Right lobe of liver (tissue), 6 donors: ENCODE data around the gene SIK3. TPM values are rescaled to one million over a fixed set of nuclear protein-coding genes. Genes with fewer than 3 reads are reported as not detected.
A peak's percentile ranks its signal among the peaks of the same experiment; 100 is the strongest.

Experiments used
- ATAC-seq, 4 donors: fragments of 200-7000 bp; cut with Tn5 transposase; one replicate each; pipeline ENCODE4 v1.9.1; 2020; ENCODE audit warnings: mild to moderate bottlenecking in 4 of 4, moderate library complexity in 4 of 4
- DNase-seq, 3 donors: peaks; one replicate each; pipeline ENCODE4 v3.0.0-alpha.2; 2020
- H3K27ac ChIP-seq, 3 donors: fragments of 200-600 bp; one replicate each; pipeline ENCODE4 v1.8.0; 2022
- H3K27me3 ChIP-seq, 2 donors: fragments of 200-600 bp; one replicate each; pipeline ENCODE4 v1.8.0; 2022
- H3K36me3 ChIP-seq, 4 donors: fragments of 200-600 bp; sonication (generic) in 1 of 4; one replicate each; pipeline versions ENCODE4 v1.5.1 to v1.8.0; 2017 to 2022; ENCODE audit warnings: control low read depth in 1 of 4
- H3K4me1 ChIP-seq, 4 donors: fragments of 200-600 bp; sonication (generic) in 1 of 4; one replicate each; pipeline versions ENCODE4 v1.5.1 to v1.8.0; 2017 to 2022; ENCODE audit warnings: control low read depth in 1 of 4
- H3K4me3 ChIP-seq, 3 donors: fragments of 200-600 bp; one replicate each; pipeline ENCODE4 v1.8.0; 2022
- H3K9me3 ChIP-seq, 4 donors: fragments of 200-600 bp; sonication (generic) in 1 of 4; one replicate each; pipeline versions ENCODE4 v1.5.1 to v1.8.0; 2017 to 2022; ENCODE audit warnings: control low read depth in 1 of 4
- POLR2A ChIP-seq: fragments of 450-650 bp; IDR thresholded peaks from one replicate; pipeline ENCODE4 v1.6.1; 2017; ENCODE audit warnings: antibody characterized with exemption, mild to moderate bottlenecking
- WGBS: methylation state at CpG from one replicate; pipeline ENCODE4 v1.1.6; 2018; ENCODE audit warnings: low coverage, low lambda C conversion rate; ENCODE audit not compliant: insufficient coverage; ENCODE audit errors: missing lambda C conversion rate; 5-methylcytosine and 5-hydroxymethylcytosine counted together
- intact Hi-C, 2 donors: fragments of 100-400 bp; cut with DNase I; formaldehyde crosslinking; loops; one replicate each; pipeline versions ENCODE4 v1.11.2 to v1.14.1; 2022
- total RNA-seq, 6 experiments: library from RNA; depleted of rRNA in 2 of 6; stranded (reverse); fragments of >200 nt in 2 of 6; fragmentation: NEBNext Ultra II Directional in 3 of 6; extraction: Animal tissue kit (Norgen Biotek cat#: 25700) in 3 of 6; gene quantifications; one replicate each; pipeline versions ENCODE4 v1.1.0 to v1.2.4, GENCODE V29; 2016 to 2023
- TF ChIP-seq, protein P1 (sequence below), 4 donors: fragments of 200-600 bp in 3 of 4; fragments of 450-650 bp in 1 of 4; IDR thresholded peaks; one replicate each; pipeline versions ENCODE4 v1.5.1 to v1.8.0; 2016 to 2022; ENCODE audit warnings: antibody characterized with exemption in 4 of 4, mild to moderate bottlenecking in 2 of 4
- donor health status: DM: no; HTN: yes; CAD: no.
- donor health status: DM: no; HTN: no; CAD: no.
- donor health status: DM: no; HTN: no; CAD: no.
- donor health status: DM: no; HTN: yes; CAD: no.
- donor health status: DM: no; HTN: yes; CAD: no.

Gene SIK3
- total RNA-seq, 6 experiments from 2014 or later: 22.0 to 35.4 (median 26.8) TPM

GRCh38 chr11:116825854-116826750 lies 272.1 kb downstream of the SIK3 start:
- H3K36me3 ChIP-seq: no peaks in the 10 kb centered on the region
- TF ChIP-seq, protein P1, sequence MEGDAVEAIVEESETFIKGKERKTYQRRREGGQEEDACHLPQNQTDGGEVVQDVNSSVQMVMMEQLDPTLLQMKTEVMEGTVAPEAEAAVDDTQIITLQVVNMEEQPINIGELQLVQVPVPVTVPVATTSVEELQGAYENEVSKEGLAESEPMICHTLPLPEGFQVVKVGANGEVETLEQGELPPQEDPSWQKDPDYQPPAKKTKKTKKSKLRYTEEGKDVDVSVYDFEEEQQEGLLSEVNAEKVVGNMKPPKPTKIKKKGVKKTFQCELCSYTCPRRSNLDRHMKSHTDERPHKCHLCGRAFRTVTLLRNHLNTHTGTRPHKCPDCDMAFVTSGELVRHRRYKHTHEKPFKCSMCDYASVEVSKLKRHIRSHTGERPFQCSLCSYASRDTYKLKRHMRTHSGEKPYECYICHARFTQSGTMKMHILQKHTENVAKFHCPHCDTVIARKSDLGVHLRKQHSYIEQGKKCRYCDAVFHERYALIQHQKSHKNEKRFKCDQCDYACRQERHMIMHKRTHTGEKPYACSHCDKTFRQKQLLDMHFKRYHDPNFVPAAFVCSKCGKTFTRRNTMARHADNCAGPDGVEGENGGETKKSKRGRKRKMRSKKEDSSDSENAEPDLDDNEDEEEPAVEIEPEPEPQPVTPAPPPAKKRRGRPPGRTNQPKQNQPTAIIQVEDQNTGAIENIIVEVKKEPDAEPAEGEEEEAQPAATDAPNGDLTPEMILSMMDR (IDR thresholded peaks at IDR 0.05): peak in 1 of 4 donors; percentile 0
- TF ChIP-seq POLR2A: no peak
- DNase-seq (peak; percentile 72 to 89 (median 81)), ATAC-seq (peak; percentile 11 to 45 (median 30))
- WGBS: 28% methylated on average over 10 of the region's 22 CpGs
- no peaks in the 10 kb centered on the region for H3K27me3 ChIP-seq
- peak overlapping the region; percentile 67 to 82 (median 70) for H3K27ac ChIP-seq
- H3K4me3 ChIP-seq: peak overlapping the region in 2 of 3 donors; percentile 16 to 35
- no peaks in the 10 kb centered on the region for H3K9me3 ChIP-seq
- peaks cover 0 to 37% (median 17%) of the 10 kb centered on the region in 4 donors for H3K4me1 ChIP-seq
- intact Hi-C loops: no loop called here

DNA sequence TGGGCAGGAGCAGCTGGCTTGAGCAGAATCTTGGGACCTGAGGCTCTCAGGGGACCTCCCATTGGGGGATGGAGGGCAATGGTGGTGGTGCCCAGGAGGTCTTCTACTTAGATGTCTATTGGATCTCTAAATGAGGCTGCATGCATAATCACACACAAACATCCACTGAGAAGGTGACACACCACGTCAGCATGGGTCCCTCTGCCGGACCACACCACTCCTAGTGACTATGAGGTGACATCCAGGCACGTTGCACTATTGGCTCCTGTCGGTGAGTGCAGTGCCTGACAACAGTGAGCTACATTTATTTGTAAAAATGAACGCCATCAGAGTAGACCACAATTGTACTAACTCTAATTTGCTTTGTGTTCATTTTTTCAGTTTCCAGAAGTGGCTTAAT lies 272.8 kb downstream of the SIK3 start:
- Histone ChIP-seq H3K27me3 (no peaks in the 10 kb centered on the region), H3K9me3 (no peaks in the 10 kb centered on the region), H3K36me3 (no peaks in the 10 kb centered on the region), H3K4me3 (no peak overlapping the region), H3K27ac (peak overlapping the region; percentile 67 to 82 (median 70)), H3K4me1 (peaks cover 0 to 37% (median 17%) of the 10 kb centered on the region in 4 donors)
- peak in 3 of 4 donors; percentile 12 to 40 (median 39) for ATAC-seq
- 17% methylated on average over 3 of the region's 5 CpGs for WGBS
- no peak for TF ChIP-seq POLR2A
- TF ChIP-seq, protein P1 (IDR thresholded peaks at IDR 0.05): peak in 3 of 4 donors; percentile 30 to 36 (median 32)
- peak in 2 of 3 donors; percentile 68 to 74 for DNase-seq
- intact Hi-C loops: no loop called here

DNA sequence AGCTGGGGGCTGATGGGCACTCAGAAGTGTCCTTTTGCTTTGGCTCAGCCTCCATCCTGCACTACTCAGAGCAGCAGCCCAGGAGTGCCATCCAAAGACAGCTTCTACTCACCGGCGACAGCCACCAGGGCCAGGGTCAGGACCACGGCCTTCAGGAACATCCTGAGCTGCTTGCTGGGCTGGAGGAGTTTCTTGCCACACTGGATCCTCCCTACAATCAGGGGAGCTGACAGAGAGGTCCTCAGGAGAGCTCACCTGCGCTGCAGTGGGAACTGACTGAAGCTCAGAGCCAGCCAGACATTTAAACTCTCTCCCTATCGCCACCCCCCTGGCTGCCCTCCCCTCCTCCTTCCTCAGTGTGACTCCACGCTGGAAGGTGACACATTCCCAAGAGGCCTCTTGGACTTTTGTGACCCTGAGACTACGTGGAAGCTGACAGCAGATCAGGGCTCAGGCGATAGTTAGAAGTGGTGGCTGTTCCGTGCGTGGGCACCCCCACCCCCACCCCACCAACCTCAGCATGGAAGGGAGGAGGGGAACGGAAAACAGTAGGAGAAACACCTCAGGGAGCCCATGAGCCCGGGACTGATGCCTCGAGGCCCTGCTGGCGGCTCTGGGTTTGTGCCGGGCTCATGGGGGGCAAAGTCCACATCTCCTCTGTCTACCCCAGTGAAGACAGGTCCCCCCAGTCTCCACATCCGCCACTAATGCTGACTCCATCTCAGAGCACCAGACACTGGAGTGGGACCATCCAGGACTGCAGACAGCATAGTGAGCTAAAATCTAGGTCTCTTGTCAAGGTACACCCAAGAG lies 275.0 kb downstream of the SIK3 start, which contains the start of gene APOA4:
Gene APOA4, minus strand, starts transcription at position 274 of the 813 bp plus-strand sequence. Its CDS starts 113 bp downstream, at position 161.
- Histone ChIP-seq H3K27ac (no peak within 1 kb of the TSS), H3K4me3 (no peak within 1 kb of the TSS), H3K4me1 (peaks cover 0 to 30% (median 15%) of the 10 kb centered on the region in 4 donors), H3K9me3 (no peaks in the 10 kb centered on the region), H3K36me3 (no peaks in the 10 kb centered on the region), H3K27me3 (no peaks in the 10 kb centered on the region)
- 30% methylated on average over 3 of the region's 16 CpGs for WGBS
- DNase-seq (no peak), ATAC-seq (no peak)
- intact Hi-C loops: no loop called here
- TF ChIP-seq POLR2A: no peak
- TF ChIP-seq, protein P1 (IDR thresholded peaks at IDR 0.05): no peak

DNA sequence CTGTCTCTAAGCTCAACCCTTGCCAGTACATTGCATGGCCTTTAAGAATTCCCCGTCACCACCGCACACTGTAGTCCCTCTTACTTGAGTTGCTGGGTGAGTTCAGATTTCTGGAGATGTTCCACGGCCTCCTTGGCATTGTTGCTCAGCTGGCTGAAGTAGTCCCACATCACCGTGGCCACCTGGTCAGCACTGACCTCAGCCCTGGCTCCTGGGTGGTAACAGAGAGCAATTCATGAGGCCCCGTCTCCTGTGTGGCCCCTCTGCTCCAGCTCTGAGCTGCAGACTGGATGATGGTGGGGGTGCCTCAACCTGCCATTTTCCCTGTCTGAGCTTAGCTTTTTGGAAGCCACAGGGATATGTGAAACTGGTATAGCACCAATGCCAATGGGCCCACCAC lies 275.7 kb downstream of the SIK3 start:
- Histone ChIP-seq H3K36me3 (no peaks in the 10 kb centered on the region), H3K4me3 (no peak overlapping the region), H3K9me3 (no peaks in the 10 kb centered on the region), H3K27me3 (no peaks in the 10 kb centered on the region), H3K4me1 (peaks cover 0 to 24% (median 11%) of the 10 kb centered on the region in 4 donors), H3K27ac (no peak overlapping the region)
- ATAC-seq (no peak), DNase-seq (no peak)
- TF ChIP-seq, protein P1 (IDR thresholded peaks at IDR 0.05): no peak
- TF ChIP-seq POLR2A: no peak
- WGBS: 70% methylated on average over 3 of the region's 5 CpGs
- intact Hi-C loops: no loop called here
